K562 (cell line): ENCODE data around the gene AKT1. TPM values are rescaled to one million over a fixed set of nuclear protein-coding genes. Genes with fewer than 3 reads are reported as not detected.

Experiments used
- ATAC-seq: fragments of 200-7000 bp; cut with Tn5 transposase; 3 replicates; pipeline ENCODE4 v1.9.1; 2020; ENCODE audit warnings: moderate library complexity
- BruUV-seq: library from RNA; stranded (reverse); fragments of 400-500 nt; replicated peaks from 2 replicates; lab custom pipeline; 2021; lab: Mats Ljungman, UMichigan
- CTCF ChIA-PET: fragments of 300-600 bp; formaldehyde crosslinking; extraction: SDS; loops from one replicate; lab custom pipeline; 2021; ENCODE audit warnings: low intra/inter-chr PET ratio; lab: Yijun Ruan, JAX
- POLR2A ChIA-PET: fragments of 300-600, 350-650 bp; sonication (Branson Sonifier 250); formaldehyde crosslinking; extraction: SDS; loops from one replicate; lab custom pipeline; 2021; ENCODE audit warnings: antibody characterized with exemption, inconsistent platforms; lab: Yijun Ruan, JAX
- DNase-seq, 4 experiments: peaks; one replicate each; pipeline versions ENCODE4 v3.0.0 to v3.0.0-alpha.2; 2011 to 2018; ENCODE audit warnings: low spot score in 3 of 4, mixed read lengths in 3 of 4; ENCODE audit errors: extremely low read depth in 1 of 4
- FAIRE-seq: peaks from 2 replicates; lab custom pipeline; 2011; peaks lifted over from hg19 to GRCh38; lab: Jason Lieb, UNC
- H2AFZ ChIP-seq: 2 replicates; pipeline ENCODE4 v1.6.0; 2011; ENCODE audit warnings: low read depth, low read length, control low read depth, inconsistent platforms
- H3K27ac ChIP-seq: fragments of 200-600 bp; 3 replicates; pipeline ENCODE4 v1.8.0; 2011; ENCODE audit warnings: low read depth, mild to moderate bottlenecking, control low read depth, inconsistent platforms, low read length, moderate library complexity, mixed read lengths; ENCODE audit errors: extremely low read depth
- H3K27me3 ChIP-seq, 2 experiments: fragments of 300-600 bp in 1 of 2; 2 replicates in 1 of 2; 3 replicates in 1 of 2; pipeline versions ENCODE4 v1.6.0 to v1.8.0; 2011; ENCODE audit warnings: inconsistent platforms in 2 of 2, low read length in 2 of 2, mild to moderate bottlenecking in 1 of 2, mixed read lengths in 1 of 2, moderate library complexity in 1 of 2; ENCODE audit not compliant: control insufficient read depth in 2 of 2, insufficient read depth in 2 of 2
- H3K36me3 ChIP-seq: fragments of 300-600 bp; 3 replicates; pipeline ENCODE4 v1.8.0; 2011; ENCODE audit warnings: mild to moderate bottlenecking, low read length, inconsistent platforms; ENCODE audit not compliant: control insufficient read depth, insufficient read depth
- H3K4me1 ChIP-seq, 2 experiments: fragments of 200-600 bp in 1 of 2; replicated peaks in 1 of 2; 2 replicates in 1 of 2; 3 replicates in 1 of 2; pipeline versions ENCODE4 v1.5.1 to v1.8.0; 2011; ENCODE audit warnings: inconsistent platforms in 2 of 2, low read length in 2 of 2, mild to moderate bottlenecking in 1 of 2, mixed read lengths in 1 of 2, moderate library complexity in 1 of 2; ENCODE audit not compliant: control insufficient read depth in 2 of 2, insufficient read depth in 2 of 2
- H3K4me2 ChIP-seq: 2 replicates; pipeline ENCODE4 v1.6.1; 2011; ENCODE audit warnings: low read length, control low read depth, inconsistent platforms, mixed read lengths; ENCODE audit not compliant: insufficient read depth
- H3K4me3 ChIP-seq: fragments of 200-600 bp; sonication (generic), shearing (Covaris generic); 2 replicates; pipeline ENCODE4 v1.5.1; 2016; ENCODE audit warnings: control low read depth, inconsistent platforms
- H3K79me2 ChIP-seq: fragments of 200-600 bp; 3 replicates; pipeline ENCODE4 v1.8.0; 2011; ENCODE audit warnings: low read length, inconsistent platforms; ENCODE audit not compliant: control insufficient read depth, insufficient read depth
- H3K9ac ChIP-seq, 2 experiments: 2 replicates each; pipeline versions ENCODE4 v1.6.0 to v1.6.1; 2011; ENCODE audit warnings: low read depth in 2 of 2, low read length in 2 of 2, control low read depth in 1 of 2, inconsistent platforms in 1 of 2, mild to moderate bottlenecking in 1 of 2, mixed read lengths in 1 of 2; ENCODE audit not compliant: insufficient read depth in 1 of 2
- H3K9me1 ChIP-seq: one replicate; pipeline ENCODE4 v1.6.0; 2011; ENCODE audit warnings: inconsistent platforms, mild to moderate bottlenecking, low read length, moderate library complexity; ENCODE audit not compliant: control insufficient read depth, insufficient read depth
- H3K9me3 ChIP-seq: replicated peaks from 2 replicates; pipeline ENCODE4 v1.5.1; 2011; ENCODE audit warnings: low read depth, low read length, inconsistent platforms; ENCODE audit not compliant: control insufficient read depth, insufficient read depth
- H4K20me1 ChIP-seq: replicated peaks from 2 replicates; pipeline ENCODE4 v1.6.1; 2011; ENCODE audit warnings: low read length, inconsistent platforms, mixed read lengths; ENCODE audit not compliant: control insufficient read depth, insufficient read depth
- CBX1 ChIP-seq: sonication (generic); IDR thresholded peaks from 2 replicates; pipeline ENCODE4 v1.6.1; 2016; ENCODE audit warnings: antibody characterized with exemption, low read depth, mild to moderate bottlenecking
- CBX3 ChIP-seq, 2 experiments: IDR thresholded peaks; 1 replicate in 1 of 2; 2 replicates in 1 of 2; pipeline ENCODE4 v1.6.1; 2012; ENCODE audit warnings: inconsistent platforms in 2 of 2, low read length in 2 of 2, borderline replicate concordance in 1 of 2, control low read depth in 1 of 2
- CTCF ChIP-seq, 3 experiments: IDR thresholded peaks in 2 of 3; conservative IDR thresholded peaks in 1 of 3; 2 replicates each; pipeline ENCODE4 v1.5.1; 2011 to 2012; ENCODE audit warnings: low read length in 3 of 3, mild to moderate bottlenecking in 3 of 3, control low read depth in 2 of 3, improper control_type of control experiment in 1 of 3, inconsistent platforms in 1 of 3, low read depth in 1 of 3, mixed read lengths in 1 of 3, moderate library complexity in 1 of 3; ENCODE audit not compliant: insufficient read depth in 2 of 3
- E2F4 ChIP-seq: sonication (generic); formaldehyde crosslinking; IDR thresholded peaks from 2 replicates; pipeline ENCODE4 v1.8.0; 2022; ENCODE audit warnings: mild to moderate bottlenecking, low read depth, missing genetic modification reagents
- ETV6 ChIP-seq, 3 experiments: fragments of 150-350 bp in 1 of 3; sonication (generic) in 1 of 3; formaldehyde crosslinking in 1 of 3; IDR thresholded peaks; 2 replicates each; pipeline versions ENCODE4 v1.6.1 to v1.8.0; 2014 to 2022; ENCODE audit warnings: borderline replicate concordance in 2 of 3, low read depth in 2 of 3, antibody characterized with exemption in 1 of 3, low read length in 1 of 3, mild to moderate bottlenecking in 1 of 3, missing genetic modification reagents in 1 of 3
- PHTF2 ChIP-seq: fragments of 250-450 bp; sonication (Bioruptor Pico); IDR thresholded peaks from 2 replicates; pipeline ENCODE4 v1.5.0; 2021; ENCODE audit warnings: mild to moderate bottlenecking
- POLR2G ChIP-seq: fragments of 200-400 bp; formaldehyde crosslinking; IDR thresholded peaks from 2 replicates; pipeline ENCODE4 v1.6.1; 2017; ENCODE audit warnings: low read depth, mild to moderate bottlenecking, antibody characterized with exemption, low read length, moderate library complexity
- PRDM10 ChIP-seq: fragments of 450-650 bp; IDR thresholded peaks from 2 replicates; pipeline ENCODE4 v1.6.1; 2018; ENCODE audit not compliant: partially characterized antibody
- YY1 ChIP-seq, 3 experiments: IDR thresholded peaks; 2 replicates each; pipeline ENCODE4 v1.6.1; 2011; ENCODE audit warnings: low read length in 2 of 3, mild to moderate bottlenecking in 2 of 3, moderate library complexity in 2 of 3, borderline replicate concordance in 1 of 3, control low read depth in 1 of 3, low read depth in 1 of 3; ENCODE audit not compliant: insufficient read depth in 3 of 3, insufficient replicate concordance in 2 of 3, control insufficient read depth in 1 of 3, insufficient read length in 1 of 3; ENCODE audit errors: extremely low read depth in 1 of 3
- ZBTB7A ChIP-seq: IDR thresholded peaks from 2 replicates; pipeline ENCODE4 v1.6.1; 2011; ENCODE audit warnings: low read depth, mild to moderate bottlenecking, low read length, moderate library complexity, borderline replicate concordance; ENCODE audit not compliant: control insufficient read depth
- WGBS: fragments of 100-300 bp; shearing (Covaris generic); methylation state at CpG from one replicate; pipeline ENCODE4 v1.1.6; 2016; ENCODE audit warnings: low coverage, mixed read lengths; ENCODE audit not compliant: insufficient coverage; ENCODE audit errors: missing lambda C conversion rate; 5-methylcytosine and 5-hydroxymethylcytosine counted together
- in situ Hi-C: fragments of 300-500 bp; cut with MboI; formaldehyde crosslinking; loops from 4 replicates; pipeline ENCODE4 v1.15.0; 2018; ENCODE audit warnings: inconsistent platforms, mixed read lengths
- intact Hi-C: fragments of 100-400 bp; cut with micrococcal nuclease; formaldehyde crosslinking; loops from 2 replicates; pipeline ENCODE4 v1.14.2; 2022
- polyA plus RNA-seq, 8 experiments: library from polyadenylated mRNA; depleted of rRNA in 4 of 8; stranded (reverse) in 5 of 8; unstranded in 3 of 8; fragments of >200 nt; fragmentation: Nextera tagmentation in 2 of 8; fragmentation: Illumina TruSeq in 1 of 8; extraction: Ambion mirVana in 2 of 8; extraction: Trizol in 1 of 8; gene quantifications; 2 replicates each; pipeline versions ENCODE4 v1.2.1 to v1.2.3, GENCODE V29; 2011 to 2014; ENCODE audit warnings: inconsistent platforms in 1 of 8, missing spikeins in 1 of 8
- total RNA-seq, 7 experiments: library from RNA; depleted of rRNA in 6 of 7; stranded (reverse); fragments of >200 nt in 6 of 7; fragmentation: Illumina TruSeq in 2 of 7; extraction: Trizol in 2 of 7; gene quantifications; 2 replicates each; pipeline versions ENCODE4 v1.2.1 to v1.2.3, GENCODE V29; 2011 to 2021; ENCODE audit warnings: low replicate concordance in 1 of 7

Gene AKT1
- total and polyA plus RNA-seq, 9 of the 15 experiments (the other 6 are each of a cell fraction or from before 2014, with no cell fraction given) = 0.49 to 132 (median 75.1) TPM

- Histone ChIP-seq H3K36me3 (no peaks in the 10 kb centered on the region), H3K4me3 (no peak overlapping the region), H3K27ac (no peak overlapping the region), H3K9ac (peak overlapping the region in 1 of 2 experiments; percentile 45; a peak in 2 of 4 replicates), H3K4me2 (no peak overlapping the region), H3K79me2 (peaks cover 3% of the 10 kb centered on the region; the same call in 1 of the 3 replicates), H3K9me1 (peaks cover 4% of the 10 kb centered on the region), H2AFZ (no peak overlapping the region), H3K4me1 (peaks cover 9 to 87% of the 10 kb centered on the region in 2 experiments), H3K27me3 (no peaks in the 10 kb centered on the region), H4K20me1 (no peaks in the 10 kb centered on the region; the same call in 1 of the 2 replicates), H3K9me3 (no peaks in the 10 kb centered on the region)
- in situ Hi-C loops = no loop called here
- POLR2A ChIA-PET = interaction anchor here (0.6 to 1.1 kb wide), 2 partner anchors 21 to 91 kb away, joined by 3 read pairs; partner anchors contain the start of gene SIVA1
- intact Hi-C loops = no loop called here
- 70% methylated on average over 14 of the region's 18 CpGs for WGBS
- CTCF ChIA-PET = no interaction called here
- ATAC-seq = peak; percentile 69
- BruUV-seq = no TSS peak
- no peak for FAIRE-seq
- peak; percentile 44 to 54 (median 50) for DNase-seq
- TF ChIP-seq CTCF (IDR thresholded peaks at IDR 0.05 in 2 of 3, conservative IDR thresholded peaks at IDR 0.05 in 1 of 3; ENCODE audit: insufficient read depth in 2 of 3, low read depth in 1 of 3, low read length in 3 of 3) = peak; percentile 64 to 96 (median 66)
- TF ChIP-seq CBX3 (IDR thresholded peaks at IDR 0.05; ENCODE audit: borderline replicate concordance in 1 of 2, low read length in 2 of 2) = 0 out of 3 replicates have a peak, but pooled peaks of 1 of the 2 experiments have one; percentile 23
- peak; percentile 66 for TF ChIP-seq ZBTB7A
- TF ChIP-seq PRDM10 = peak; percentile 66
- TF ChIP-seq E2F4 = no peak
- TF ChIP-seq PHTF2 (CRISPR knock-in tag) = no peak
- peak; percentile 48; the same call in 1 of the 2 replicates for TF ChIP-seq CBX1
- peak; percentile 67 for TF ChIP-seq POLR2G
- TF ChIP-seq YY1 (IDR thresholded peaks at IDR 0.05; ENCODE audit: borderline replicate concordance in 1 of 3, control insufficient read depth in 1 of 3, extremely low read depth in 1 of 3, insufficient read depth in 3 of 3, insufficient read length in 1 of 3, insufficient replicate concordance in 2 of 3, low read depth in 1 of 3, low read length in 2 of 3) = peak in 1 of 3 experiments; percentile 27
- TF ChIP-seq ETV6 (IDR thresholded peaks at IDR 0.05; ENCODE audit: borderline replicate concordance in 1 of 2, low read depth in 2 of 2, low read length in 1 of 2) = no peak
- TF ChIP-seq ETV6 (CRISPR knock-in tag; IDR thresholded peaks at IDR 0.05; ENCODE audit: borderline replicate concordance) = no peak
Measured at GRCh38 chr14:104731320-104732294, 63.9 kb downstream of the AKT1 start.
